Vagina (tissue), 2 donors: ENCODE measurements around the gene LTA4H. TPM values are rescaled to one million over a fixed set of nuclear protein-coding genes. Genes with fewer than 3 reads are reported as not detected.
"Not testable (repeated sequence)": the region's sequence is repeated elsewhere in the genome, so short reads cannot be mapped to it uniquely, and the experiment has no call there.

Source experiments
- DNase-seq, 2 donors: peaks; one replicate each; pipeline ENCODE4 v3.0.0-alpha.2; 2017; ENCODE audit errors: extremely low spot score in 2 of 2
- H3K27ac ChIP-seq: fragments of 200-600 bp; sonication (generic); one replicate; pipeline ENCODE4 v1.5.1; 2019
- H3K27me3 ChIP-seq: fragments of 200-600 bp; sonication (generic); one replicate; pipeline ENCODE4 v1.5.1; 2019
- H3K36me3 ChIP-seq, 2 donors: fragments of 200-600 bp; sonication (generic); one replicate each; pipeline ENCODE4 v1.5.1; 2017 to 2019
- H3K4me1 ChIP-seq: fragments of 200-600 bp; sonication (generic); one replicate; pipeline ENCODE4 v1.5.1; 2019
- H3K4me3 ChIP-seq, 2 donors: fragments of 200-600 bp; sonication (generic); 1 replicate in 1 of 2; 2 replicates in 1 of 2; pipeline ENCODE4 v1.5.1; 2016 to 2019
- H3K9me3 ChIP-seq: fragments of 200-600 bp; sonication (generic); one replicate; pipeline ENCODE4 v1.5.1; 2019
- CTCF ChIP-seq, 3 experiments: fragments of 450-650 bp in 2 of 3; fragments of 200-600 bp in 1 of 3; sonication (generic) in 1 of 3; IDR thresholded peaks; one replicate each; pipeline ENCODE4 v1.5.1; 2017 to 2019; ENCODE audit warnings: antibody characterized with exemption in 3 of 3, mild to moderate bottlenecking in 2 of 3, moderate library complexity in 2 of 3
- POLR2A ChIP-seq, 2 donors: fragments of 450-650 bp; IDR thresholded peaks; one replicate each; pipeline ENCODE4 v1.6.1; 2017; ENCODE audit warnings: antibody characterized with exemption in 2 of 2, mild to moderate bottlenecking in 2 of 2, moderate library complexity in 2 of 2
- POLR2AphosphoS5 ChIP-seq, 2 donors: sonication (generic); formaldehyde crosslinking; IDR thresholded peaks; one replicate each; pipeline ENCODE4 v1.9.0; 2017; ENCODE audit warnings: antibody characterized with exemption in 2 of 2, mild to moderate bottlenecking in 2 of 2, low read depth in 1 of 2; ENCODE audit not compliant: insufficient read depth in 1 of 2
- intact Hi-C: fragments of 100-400 bp; cut with DNase I; formaldehyde crosslinking; loops from one replicate; pipeline ENCODE4 v1.15.1; 2023
- total RNA-seq: library from RNA; depleted of rRNA; stranded (reverse); fragments of >200 nt; gene quantifications from one replicate; pipeline ENCODE4 v1.2.3, GENCODE V29; 2016

The LTA4H gene
- total RNA-seq, 1 donor from 2014 or later = 71.5 TPM

GRCh38 chr12:95976416-95976832 lies 59.0 kb downstream of the LTA4H start:
- intact Hi-C loops = no loop called here
- no peak overlapping the region for H3K4me3 ChIP-seq
- no peak overlapping the region for H3K27ac ChIP-seq
- DNase-seq = no peak
- no peaks in the 10 kb centered on the region for H3K27me3 ChIP-seq
- no peaks in the 10 kb centered on the region for H3K9me3 ChIP-seq
- TF ChIP-seq POLR2AphosphoS5 (IDR thresholded peaks at IDR 0.05; ENCODE audit: insufficient read depth in 1 of 2, low read depth in 1 of 2) = no peak
- TF ChIP-seq CTCF (IDR thresholded peaks at IDR 0.05) = no peak
- TF ChIP-seq POLR2A (IDR thresholded peaks at IDR 0.05) = no peak
- H3K36me3 ChIP-seq = no peaks in the 10 kb centered on the region
- no peaks in the 10 kb centered on the region for H3K4me1 ChIP-seq

DNA sequence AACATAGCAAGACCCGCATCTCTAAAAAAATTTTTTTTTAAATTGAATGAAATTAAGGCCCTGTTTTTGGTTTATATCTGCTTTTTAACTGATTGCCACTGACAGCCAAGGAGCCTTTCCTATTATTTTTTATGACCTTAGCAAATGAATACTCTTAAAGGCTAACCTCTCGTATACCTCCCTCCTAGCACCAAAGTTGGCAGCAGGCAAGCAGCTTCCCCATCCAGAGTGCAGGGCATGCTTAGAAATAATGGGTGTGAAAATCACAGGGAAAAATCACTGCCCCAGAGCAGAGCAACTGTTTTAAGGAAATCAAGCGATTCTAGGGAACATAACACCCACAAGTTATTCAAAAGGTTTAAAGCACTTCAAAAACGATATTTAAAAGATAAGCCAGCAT lies 59.9 kb downstream of the LTA4H start:
- no peak overlapping the region for H3K4me3 ChIP-seq
- H3K27ac ChIP-seq = no peak overlapping the region
- intact Hi-C loops = no loop called here
- no peaks in the 10 kb centered on the region for H3K27me3 ChIP-seq
- no peaks in the 10 kb centered on the region for H3K4me1 ChIP-seq
- no peak for TF ChIP-seq POLR2A (IDR thresholded peaks at IDR 0.05)
- TF ChIP-seq POLR2AphosphoS5 (IDR thresholded peaks at IDR 0.05; ENCODE audit: insufficient read depth in 1 of 2, low read depth in 1 of 2) = no peak
- no peak for TF ChIP-seq CTCF (IDR thresholded peaks at IDR 0.05)
- no peaks in the 10 kb centered on the region for H3K9me3 ChIP-seq
- DNase-seq = no peak
- no peaks in the 10 kb centered on the region for H3K36me3 ChIP-seq

GRCh38 chr12:95974358-95974757 lies 61.0 kb downstream of the LTA4H start:
- Histone ChIP-seq H3K27ac (no peak overlapping the region), H3K27me3 (no peaks in the 10 kb centered on the region), H3K9me3 (no peaks in the 10 kb centered on the region), H3K4me1 (no peaks in the 10 kb centered on the region), H3K36me3 (no peaks in the 10 kb centered on the region), H3K4me3 (no peak overlapping the region)
- no peak for TF ChIP-seq POLR2AphosphoS5 (IDR thresholded peaks at IDR 0.05; ENCODE audit: insufficient read depth in 1 of 2, low read depth in 1 of 2)
- no peak for TF ChIP-seq POLR2A (IDR thresholded peaks at IDR 0.05)
- no peak for TF ChIP-seq CTCF (IDR thresholded peaks at IDR 0.05)
- intact Hi-C loops = no loop called here
- no peak for DNase-seq

DNA sequence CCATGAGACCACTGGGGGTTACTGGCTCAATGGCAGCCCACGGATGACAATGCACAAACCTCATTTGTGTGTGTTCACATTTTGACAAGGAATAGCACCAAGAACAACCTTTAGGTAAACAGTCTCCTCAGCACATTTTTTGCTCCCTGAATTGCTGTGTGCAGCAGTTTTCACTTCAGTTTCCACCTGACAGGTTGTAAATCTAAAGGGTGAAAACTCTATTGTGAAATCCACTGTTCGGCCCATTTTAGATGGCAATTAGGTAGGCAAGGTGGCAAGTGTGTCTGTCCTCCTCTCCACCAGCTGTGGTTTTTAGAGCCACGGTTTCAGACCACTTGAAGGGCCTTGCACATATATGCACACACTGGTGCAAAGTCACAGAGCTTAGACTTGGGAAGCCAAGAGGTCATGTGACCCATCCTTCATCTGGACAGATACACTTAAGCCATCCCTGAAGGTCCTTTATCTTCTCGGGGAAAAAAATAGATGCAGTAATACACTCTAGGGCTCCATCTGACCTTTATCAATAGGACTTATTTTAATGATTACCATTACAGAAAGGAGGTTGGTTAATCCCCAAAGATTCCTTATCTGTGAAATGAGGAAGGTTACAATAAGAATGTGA lies 62.4 kb downstream of the LTA4H start:
- intact Hi-C loops = no loop called here
- Histone ChIP-seq H3K4me3 (no peak overlapping the region), H3K36me3 (no peaks in the 10 kb centered on the region), H3K27ac (no peak overlapping the region), H3K27me3 (no peaks in the 10 kb centered on the region), H3K9me3 (no peaks in the 10 kb centered on the region), H3K4me1 (no peaks in the 10 kb centered on the region)
- TF ChIP-seq POLR2AphosphoS5 (IDR thresholded peaks at IDR 0.05; ENCODE audit: insufficient read depth in 1 of 2, low read depth in 1 of 2) = no peak
- TF ChIP-seq CTCF (IDR thresholded peaks at IDR 0.05) = no peak
- no peak for TF ChIP-seq POLR2A (IDR thresholded peaks at IDR 0.05)
- DNase-seq = no peak

GRCh38 chr12:95970905-95971304 lies 64.5 kb downstream of the LTA4H start:
- Histone ChIP-seq H3K4me1 (no peaks in the 10 kb centered on the region), H3K36me3 (no peaks in the 10 kb centered on the region), H3K27ac (no peak overlapping the region), H3K4me3 (no peak overlapping the region), H3K27me3 (no peaks in the 10 kb centered on the region), H3K9me3 (no peaks in the 10 kb centered on the region)
- TF ChIP-seq POLR2A (IDR thresholded peaks at IDR 0.05) (no peak), POLR2AphosphoS5 (IDR thresholded peaks at IDR 0.05; ENCODE audit: insufficient read depth in 1 of 2, low read depth in 1 of 2) (no peak), CTCF (IDR thresholded peaks at IDR 0.05) (no peak)
- intact Hi-C loops = no loop called here
- DNase-seq = no peak

DNA sequence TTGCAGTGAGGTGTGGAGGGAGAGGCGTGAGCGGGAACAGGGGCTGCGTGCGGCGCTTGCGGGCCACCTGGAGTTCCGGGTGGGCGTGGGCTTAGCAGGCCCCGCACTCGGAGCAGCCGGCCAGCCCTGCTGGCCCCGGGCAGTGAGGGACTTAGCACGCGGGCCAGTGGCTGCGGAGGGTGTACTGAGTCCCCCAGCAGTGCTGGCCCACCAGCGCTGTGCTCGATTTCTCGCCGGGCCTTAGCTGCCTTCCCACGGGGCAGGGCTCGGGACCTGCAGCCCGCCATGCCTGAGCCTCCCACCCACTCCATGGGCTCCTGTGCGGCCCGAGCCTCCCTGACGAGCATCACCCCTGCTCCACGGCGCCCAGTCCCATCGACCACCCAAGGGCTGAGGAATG lies 66.3 kb downstream of the LTA4H start:
- H3K4me3 ChIP-seq, H3K4me1 ChIP-seq, H3K27ac ChIP-seq, H3K36me3 ChIP-seq, H3K9me3 ChIP-seq, DNase-seq, H3K27me3 ChIP-seq: not testable (repeated sequence)
- intact Hi-C loops = loop anchor here (10.0 kb wide), 1 partner anchor 1866 kb away; no protein-coding TSS in a partner anchor
